ENCODE results near the gene PLVAP.

PLVAP gene

GRCh38 chr19:17376935-17377600 lies at the start of gene PLVAP:
Gene PLVAP, minus strand, starts transcription at chr19:17377342. Its CDS starts 54 bp downstream, at chr19:17377288.
- DNase-seq: no peak

DNA sequence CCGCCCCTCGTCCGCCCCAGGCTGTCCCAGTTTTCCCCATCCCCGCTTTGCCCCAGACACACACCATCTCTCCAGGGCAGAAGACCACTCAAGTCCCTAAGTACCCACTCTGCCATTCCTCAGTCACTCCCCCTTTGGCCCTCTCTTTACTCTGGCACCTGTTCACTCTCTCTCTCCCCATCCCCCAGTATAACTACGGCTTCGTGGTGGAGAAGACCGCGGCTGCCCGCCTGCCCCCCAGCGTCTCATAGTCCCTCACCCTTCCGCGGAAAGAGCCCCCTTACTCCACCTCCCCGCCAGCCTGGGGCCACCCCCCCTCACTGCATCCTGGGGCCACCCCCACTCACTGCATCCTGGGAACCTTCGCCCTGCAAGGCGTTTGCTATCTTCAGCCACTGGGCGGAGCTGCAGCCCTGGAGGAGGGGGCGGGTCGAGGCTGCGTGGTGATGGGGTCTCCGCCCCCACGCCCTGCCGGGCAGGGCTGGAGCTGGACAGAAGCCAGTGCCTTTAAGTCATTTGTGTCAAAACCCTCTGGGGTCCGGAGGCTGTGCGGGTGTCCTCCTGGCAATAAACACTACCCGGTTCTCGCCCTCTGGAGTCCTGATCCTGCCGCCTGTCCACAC lies 47.7 kb upstream of the PLVAP start:
- DNase-seq: peak; percentile 40

DNA sequence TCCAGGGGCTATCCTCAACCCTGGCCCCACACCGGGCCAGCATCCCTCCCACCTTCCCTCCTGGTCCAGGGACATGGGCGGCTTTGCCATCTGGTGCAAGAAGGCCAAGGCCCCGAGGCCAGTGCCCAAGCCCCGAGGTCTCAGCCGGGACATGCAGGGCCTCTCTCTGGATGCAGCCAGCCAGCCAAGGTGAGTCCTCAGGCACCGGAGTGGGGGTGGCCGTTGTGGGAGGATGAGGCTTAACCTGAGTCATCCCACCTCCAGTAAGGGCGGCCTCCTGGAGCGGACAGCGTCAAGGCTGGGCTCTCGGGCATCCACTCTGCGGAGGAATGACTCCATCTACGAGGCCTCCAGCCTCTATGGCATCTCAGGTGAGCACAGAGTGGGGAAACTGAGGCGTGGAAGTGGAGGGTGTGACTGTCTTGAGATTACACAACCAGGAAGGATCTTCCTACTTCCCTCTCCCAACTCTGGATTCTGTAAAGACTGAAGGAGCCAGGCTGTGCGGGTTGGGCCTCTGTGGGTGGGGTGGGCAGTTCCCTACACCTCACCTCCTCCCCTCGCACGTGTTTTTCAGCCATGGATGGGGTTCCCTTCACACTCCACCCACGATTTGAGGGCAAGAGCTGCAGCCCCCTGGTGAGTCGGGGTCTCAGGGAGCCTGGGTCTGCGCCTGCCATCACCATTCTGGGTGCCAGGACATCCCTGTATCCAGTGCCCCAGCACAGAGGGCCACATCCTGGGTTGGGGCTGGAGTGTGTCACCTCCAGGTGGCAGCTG lies 46.5 kb upstream of the PLVAP start:
- no peak for DNase-seq

GRCh38 chr19:17421942-17422341 lies 44.8 kb upstream of the PLVAP start:
- no peak for DNase-seq

GRCh38 chr19:17420475-17420924 lies 43.4 kb upstream of the PLVAP start:
- peak; percentile 62 for DNase-seq

DNA sequence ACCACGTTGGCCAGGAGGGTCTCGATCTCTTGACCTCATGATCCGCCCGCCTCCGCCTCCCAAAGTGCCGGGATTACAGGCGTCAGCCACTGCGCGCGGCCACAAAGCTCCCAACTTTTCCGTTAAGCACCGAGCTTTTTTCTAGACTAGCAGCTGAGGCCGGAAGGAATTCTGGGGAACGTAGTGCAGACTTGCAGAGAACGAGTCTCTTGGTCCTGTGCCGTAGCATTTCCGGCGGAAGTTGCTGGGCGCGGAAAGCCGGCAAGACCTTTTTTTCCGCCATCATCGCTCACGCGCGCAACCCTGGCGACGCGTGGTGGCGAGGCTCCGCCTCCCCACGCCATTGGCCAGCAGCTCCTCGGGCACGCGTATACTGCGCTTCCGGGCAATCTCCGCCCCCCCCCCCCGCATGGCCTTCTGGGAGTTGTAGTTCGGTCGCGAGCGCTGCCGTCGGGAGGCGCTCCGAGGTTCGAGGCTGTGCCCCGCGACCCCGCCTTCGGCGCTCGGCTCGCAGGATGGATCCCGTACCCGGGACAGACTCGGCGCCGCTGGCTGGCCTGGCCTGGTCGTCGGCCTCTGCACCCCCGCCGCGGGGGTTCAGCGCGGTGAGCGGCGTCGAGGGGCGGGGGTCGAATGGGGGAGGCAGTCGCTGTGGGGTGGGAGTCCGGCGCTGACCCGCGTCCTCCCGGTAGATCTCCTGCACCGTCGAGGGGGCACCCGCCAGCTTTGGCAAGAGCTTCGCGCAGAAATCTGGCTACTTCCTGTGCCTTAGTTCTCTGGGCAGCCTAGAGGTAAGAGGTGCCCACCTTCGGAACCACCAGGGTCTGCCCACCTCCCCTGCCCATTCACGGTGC lies 42.7 kb upstream of the PLVAP start, which contains the start of gene MVB12A:
TSS of gene MVB12A (plus strand) at position 427 of the 854 bp plus-strand sequence. CDS start at position 516, 89 bp downstream.
- DNase-seq: peak; percentile 99

DNA sequence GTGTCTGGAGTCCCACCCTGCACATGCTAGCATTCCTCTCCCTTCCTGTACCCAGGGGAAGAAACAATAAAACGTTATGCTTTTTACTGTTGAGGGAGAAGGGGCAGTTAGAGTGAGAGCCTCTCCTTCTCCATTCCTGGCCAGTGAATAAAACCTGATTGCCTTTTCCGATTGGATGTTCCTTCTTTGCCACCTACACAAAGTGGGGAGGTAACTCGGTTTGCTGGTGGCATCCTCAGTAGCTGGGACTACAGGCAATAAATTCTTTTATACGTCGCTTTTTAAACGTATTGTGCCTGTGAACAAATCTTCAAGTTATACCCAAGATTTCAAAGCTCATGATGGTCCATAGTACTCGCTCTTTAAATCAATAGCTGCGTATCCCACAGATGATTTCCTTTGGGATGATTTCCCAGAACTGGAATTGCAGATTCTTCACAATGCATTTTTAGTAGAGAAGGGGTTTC lies 42.0 kb upstream of the PLVAP start:
- no peak for DNase-seq

DNA sequence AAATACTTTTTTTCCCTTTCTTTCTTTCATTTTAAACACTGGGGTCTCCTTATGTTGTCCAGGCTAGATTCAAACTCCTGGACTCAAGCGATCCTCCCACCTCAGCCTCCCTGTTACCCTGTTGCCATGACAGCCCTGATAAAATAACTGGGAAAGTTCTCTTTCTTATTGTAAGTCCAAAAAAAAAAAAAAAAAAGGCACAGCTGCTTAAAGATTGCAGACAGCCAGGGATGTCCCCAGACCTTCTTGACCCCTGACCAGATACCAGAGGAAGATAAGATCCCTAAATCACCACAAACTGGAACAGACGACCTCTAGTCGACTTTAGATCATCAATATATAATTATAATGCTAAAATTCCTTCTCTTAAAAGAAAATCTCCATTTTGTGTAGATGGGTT lies 41.6 kb upstream of the PLVAP start:
- no peak for DNase-seq

DNA sequence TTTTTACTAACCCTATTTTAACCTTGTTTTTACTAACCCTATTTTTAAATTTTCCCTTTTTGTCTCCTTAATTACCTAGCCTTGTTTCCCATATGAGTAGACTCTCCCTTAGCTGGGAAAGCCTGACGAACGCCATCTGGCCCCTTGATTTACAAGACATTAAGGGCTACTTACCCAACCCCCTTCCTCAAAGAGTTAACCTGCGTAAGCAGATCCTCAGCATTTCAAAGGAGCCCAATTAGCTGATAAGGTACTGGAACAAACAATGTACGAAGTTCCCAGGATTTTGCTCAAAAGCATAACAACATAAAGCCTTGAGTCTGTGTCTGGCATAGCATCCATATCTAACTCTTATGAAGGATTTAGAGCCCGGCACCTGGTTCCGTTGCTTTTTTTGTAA lies 38.0 kb upstream of the PLVAP start:
- no peak for DNase-seq

DNA sequence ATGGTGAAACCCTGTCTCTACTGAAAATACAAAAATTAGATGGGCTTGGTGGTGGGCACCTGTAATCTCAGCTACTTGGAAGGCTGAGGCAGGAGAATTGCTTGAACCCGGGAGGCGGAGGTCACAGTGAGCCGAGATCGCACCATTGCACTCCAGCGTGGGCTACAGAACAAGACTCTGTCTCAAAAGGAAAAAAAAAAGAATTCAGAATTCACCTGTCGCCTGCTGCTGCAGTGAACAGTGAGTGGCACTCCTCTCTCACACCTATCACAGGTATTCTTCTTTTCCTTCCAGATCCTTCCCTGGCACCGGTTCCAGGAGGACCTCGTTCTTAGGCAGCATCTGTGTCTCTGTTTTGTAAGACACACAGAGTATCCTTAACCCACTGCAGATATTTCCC lies 37.0 kb upstream of the PLVAP start:
- DNase-seq: no peak

- DNase-seq: no peak
These were observed 34.7 kb upstream of the PLVAP start for GRCh38 chr19:17411801-17412200.

GRCh38 chr19:17409990-17410389 lies 32.8 kb upstream of the PLVAP start:
- DNase-seq: no peak

- no peak for DNase-seq
These were observed 29.7 kb upstream of the PLVAP start for GRCh38 chr19:17406887-17407196.

- peak; percentile 58 for DNase-seq
These were observed 29.1 kb upstream of the PLVAP start for GRCh38 chr19:17406046-17406886.

- DNase-seq: no peak
These were observed 28.3 kb upstream of the PLVAP start, which contains the start of gene BST2 for GRCh38 chr19:17405250-17406045. Gene BST2, minus strand, starts transcription at chr19:17405630. Its CDS starts 55 bp downstream, at chr19:17405575.

DNA sequence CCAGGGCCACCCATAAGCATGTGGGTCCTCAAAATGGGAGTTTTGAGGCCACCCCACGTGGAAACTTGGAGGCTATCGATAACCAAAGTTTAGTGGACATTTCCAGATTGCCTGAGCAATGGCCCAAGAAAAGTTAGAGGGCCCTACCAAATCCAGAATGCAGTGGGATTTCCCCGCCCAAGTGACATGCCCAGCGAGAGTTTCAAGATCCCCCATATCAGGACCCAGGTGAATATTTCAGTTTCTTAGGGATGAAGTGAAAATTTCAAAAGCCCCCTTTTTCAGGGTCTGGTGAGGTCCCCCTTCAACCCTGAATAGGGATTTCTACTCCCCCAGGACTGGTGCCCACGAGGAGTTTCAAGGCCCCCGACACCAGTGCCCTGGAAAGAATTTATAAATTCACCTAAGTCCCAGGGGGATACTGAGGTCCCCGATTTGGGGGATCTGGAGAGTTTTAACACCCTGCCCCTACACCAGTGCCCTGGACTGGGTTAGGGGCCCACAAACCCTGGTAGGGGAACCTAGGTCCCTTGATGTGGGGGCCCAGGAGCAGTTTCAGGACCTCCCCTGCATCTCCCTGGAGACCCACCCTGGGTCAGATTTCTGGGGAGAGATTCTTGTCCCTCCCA lies 27.6 kb upstream of the PLVAP start:
- DNase-seq: no peak

GRCh38 chr19:17404015-17404414 lies 26.9 kb upstream of the PLVAP start:
- no peak for DNase-seq

GRCh38 chr19:17402982-17403855 lies 26.1 kb upstream of the PLVAP start:
- no peak for DNase-seq

- DNase-seq: no peak
These were observed 24.5 kb upstream of the PLVAP start for GRCh38 chr19:17401628-17402027.

Measured in right hindlimb (tissue), 1 donor.